Thoracic aorta (tissue), 2 donors: Measurements from ENCODE around the gene GFM2. TPM values are rescaled to one million over a fixed set of nuclear protein-coding genes. Genes with fewer than 3 reads are reported as not detected.

Source experiments
- ATAC-seq: fragments of 150-250 bp; one replicate; pipeline ENCODE4 v1.8.0; 2017; ENCODE audit warnings: low read depth; ENCODE audit not compliant: insufficient number of reproducible peaks, low FRiP score
- DNase-seq: peaks from one replicate; pipeline ENCODE4 v3.0.0-alpha.2; 2020; ENCODE audit warnings: low spot score
- H3K27ac ChIP-seq, 2 donors: fragments of 200-600 bp; sonication (generic); 1 replicate in 1 of 2; 2 replicates in 1 of 2; pipeline ENCODE4 v1.5.1; 2016; ENCODE audit warnings: mild to moderate bottlenecking in 2 of 2, moderate library complexity in 2 of 2
- H3K27me3 ChIP-seq: fragments of 200-600 bp; sonication (generic); replicated peaks from 2 replicates; pipeline ENCODE4 v1.6.0; 2016; ENCODE audit warnings: mild to moderate bottlenecking; ENCODE audit not compliant: insufficient read depth
- H3K36me3 ChIP-seq: fragments of 200-600 bp; sonication (generic); one replicate; pipeline ENCODE4 v1.5.1; 2016
- H3K4me1 ChIP-seq, 2 donors: fragments of 200-600 bp; sonication (generic); 1 replicate in 1 of 2; 2 replicates in 1 of 2; pipeline versions ENCODE4 v1.5.1 to v1.6.0; 2016; ENCODE audit warnings: low read depth in 2 of 2, mild to moderate bottlenecking in 1 of 2; ENCODE audit not compliant: control insufficient read depth in 1 of 2
- H3K4me3 ChIP-seq: fragments of 200-600 bp; sonication (generic); 2 replicates; pipeline ENCODE4 v1.5.1; 2016; ENCODE audit warnings: mild to moderate bottlenecking
- H3K9me3 ChIP-seq: fragments of 200-600 bp; sonication (generic); 2 replicates; pipeline ENCODE4 v1.5.1; 2016
- total RNA-seq, 2 donors: library from RNA; depleted of rRNA; stranded (reverse); fragments of >200 nt; gene quantifications; one replicate each; pipeline versions ENCODE4 v1.1.0 to v1.2.3, GENCODE V29; 2016
- TF ChIP-seq, protein P1 (sequence below): fragments of 200-600 bp; sonication (generic); IDR thresholded peaks from one replicate; pipeline ENCODE4 v1.5.1; 2019; ENCODE audit warnings: antibody characterized with exemption

GFM2 gene
- total RNA-seq, 2 donors from 2014 or later = 11.6 to 12.6 TPM

GRCh38 chr5:74717596-74717995 lies 49.3 kb downstream of the GFM2 start:
- Histone ChIP-seq H3K36me3 (peaks cover 29% of the 10 kb centered on the region), H3K9me3 (no peaks in the 10 kb centered on the region), H3K4me3 (no peak overlapping the region), H3K27me3 (no peaks in the 10 kb centered on the region), H3K4me1 (no peaks in the 10 kb centered on the region), H3K27ac (no peak overlapping the region)
- ATAC-seq (no peak), DNase-seq (no peak)
- TF ChIP-seq, protein P1, sequence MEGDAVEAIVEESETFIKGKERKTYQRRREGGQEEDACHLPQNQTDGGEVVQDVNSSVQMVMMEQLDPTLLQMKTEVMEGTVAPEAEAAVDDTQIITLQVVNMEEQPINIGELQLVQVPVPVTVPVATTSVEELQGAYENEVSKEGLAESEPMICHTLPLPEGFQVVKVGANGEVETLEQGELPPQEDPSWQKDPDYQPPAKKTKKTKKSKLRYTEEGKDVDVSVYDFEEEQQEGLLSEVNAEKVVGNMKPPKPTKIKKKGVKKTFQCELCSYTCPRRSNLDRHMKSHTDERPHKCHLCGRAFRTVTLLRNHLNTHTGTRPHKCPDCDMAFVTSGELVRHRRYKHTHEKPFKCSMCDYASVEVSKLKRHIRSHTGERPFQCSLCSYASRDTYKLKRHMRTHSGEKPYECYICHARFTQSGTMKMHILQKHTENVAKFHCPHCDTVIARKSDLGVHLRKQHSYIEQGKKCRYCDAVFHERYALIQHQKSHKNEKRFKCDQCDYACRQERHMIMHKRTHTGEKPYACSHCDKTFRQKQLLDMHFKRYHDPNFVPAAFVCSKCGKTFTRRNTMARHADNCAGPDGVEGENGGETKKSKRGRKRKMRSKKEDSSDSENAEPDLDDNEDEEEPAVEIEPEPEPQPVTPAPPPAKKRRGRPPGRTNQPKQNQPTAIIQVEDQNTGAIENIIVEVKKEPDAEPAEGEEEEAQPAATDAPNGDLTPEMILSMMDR = no peak

DNA sequence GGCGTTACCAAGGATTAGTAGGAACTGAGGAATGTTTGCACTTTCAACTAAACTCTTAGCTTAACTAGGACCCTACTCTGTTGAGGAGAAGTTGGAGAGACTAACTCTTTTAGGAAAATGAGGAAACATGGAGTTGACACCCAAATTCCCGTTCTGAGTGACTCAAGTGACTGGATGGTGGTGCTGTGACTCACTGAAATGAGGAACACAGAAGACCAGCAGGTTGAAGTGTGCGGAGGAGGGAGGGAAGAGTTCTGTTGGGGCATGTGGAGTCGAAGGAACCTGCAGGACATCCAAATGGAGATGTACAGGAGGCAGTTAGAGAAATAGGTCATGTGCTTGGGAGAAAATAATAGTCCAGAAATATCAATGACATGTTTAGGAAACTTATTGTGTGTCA lies 73.7 kb downstream of the GFM2 start:
- H3K4me3 ChIP-seq = no peak overlapping the region
- H3K4me1 ChIP-seq = no peaks in the 10 kb centered on the region
- TF ChIP-seq, protein P1 = no peak
- H3K36me3 ChIP-seq = peaks cover 9% of the 10 kb centered on the region
- H3K27ac ChIP-seq = no peak overlapping the region
- DNase-seq = no peak
- H3K27me3 ChIP-seq = no peaks in the 10 kb centered on the region
- no peaks in the 10 kb centered on the region for H3K9me3 ChIP-seq
- no peak for ATAC-seq

GRCh38 chr5:74686962-74687751 lies 79.8 kb downstream of the GFM2 start:
- DNase-seq = no peak
- no peaks in the 10 kb centered on the region for H3K9me3 ChIP-seq
- ATAC-seq = no peak
- peaks cover 10 to 17% of the 10 kb centered on the region in 2 donors for H3K4me1 ChIP-seq
- peak overlapping the region; percentile 84 for H3K4me3 ChIP-seq
- no peaks in the 10 kb centered on the region for H3K27me3 ChIP-seq
- H3K27ac ChIP-seq = no peak overlapping the region
- TF ChIP-seq, protein P1 = no peak
- H3K36me3 ChIP-seq = peaks cover 3% of the 10 kb centered on the region

- Histone ChIP-seq H3K27me3 (no peaks in the 10 kb centered on the region), H3K4me3 (peak overlapping the region; percentile 84), H3K4me1 (peaks cover 10 to 17% of the 10 kb centered on the region in 2 donors), H3K36me3 (peaks cover 3% of the 10 kb centered on the region), H3K27ac (peak overlapping the region; percentile 77 to 84), H3K9me3 (no peaks in the 10 kb centered on the region)
- DNase-seq = no peak
- ATAC-seq = peak; percentile 22
- TF ChIP-seq, protein P1 = no peak
Measured at GRCh38 chr5:74685979-74686631, 80.8 kb downstream of the GFM2 start.
